ENCODE measurements around the gene RASA2.

- no peak for TF ChIP-seq EZH2 (IDR thresholded peaks at IDR 0.05; ENCODE audit: low read depth, unreplicated experiment)
- TF ChIP-seq CREB1 (CRISPR knock-in tag; IDR thresholded peaks at IDR 0.05; ENCODE audit: low read depth), result no peak
- TF ChIP-seq, protein P1, sequence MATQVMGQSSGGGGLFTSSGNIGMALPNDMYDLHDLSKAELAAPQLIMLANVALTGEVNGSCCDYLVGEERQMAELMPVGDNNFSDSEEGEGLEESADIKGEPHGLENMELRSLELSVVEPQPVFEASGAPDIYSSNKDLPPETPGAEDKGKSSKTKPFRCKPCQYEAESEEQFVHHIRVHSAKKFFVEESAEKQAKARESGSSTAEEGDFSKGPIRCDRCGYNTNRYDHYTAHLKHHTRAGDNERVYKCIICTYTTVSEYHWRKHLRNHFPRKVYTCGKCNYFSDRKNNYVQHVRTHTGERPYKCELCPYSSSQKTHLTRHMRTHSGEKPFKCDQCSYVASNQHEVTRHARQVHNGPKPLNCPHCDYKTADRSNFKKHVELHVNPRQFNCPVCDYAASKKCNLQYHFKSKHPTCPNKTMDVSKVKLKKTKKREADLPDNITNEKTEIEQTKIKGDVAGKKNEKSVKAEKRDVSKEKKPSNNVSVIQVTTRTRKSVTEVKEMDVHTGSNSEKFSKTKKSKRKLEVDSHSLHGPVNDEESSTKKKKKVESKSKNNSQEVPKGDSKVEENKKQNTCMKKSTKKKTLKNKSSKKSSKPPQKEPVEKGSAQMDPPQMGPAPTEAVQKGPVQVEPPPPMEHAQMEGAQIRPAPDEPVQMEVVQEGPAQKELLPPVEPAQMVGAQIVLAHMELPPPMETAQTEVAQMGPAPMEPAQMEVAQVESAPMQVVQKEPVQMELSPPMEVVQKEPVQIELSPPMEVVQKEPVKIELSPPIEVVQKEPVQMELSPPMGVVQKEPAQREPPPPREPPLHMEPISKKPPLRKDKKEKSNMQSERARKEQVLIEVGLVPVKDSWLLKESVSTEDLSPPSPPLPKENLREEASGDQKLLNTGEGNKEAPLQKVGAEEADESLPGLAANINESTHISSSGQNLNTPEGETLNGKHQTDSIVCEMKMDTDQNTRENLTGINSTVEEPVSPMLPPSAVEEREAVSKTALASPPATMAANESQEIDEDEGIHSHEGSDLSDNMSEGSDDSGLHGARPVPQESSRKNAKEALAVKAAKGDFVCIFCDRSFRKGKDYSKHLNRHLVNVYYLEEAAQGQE (IDR thresholded peaks at IDR 0.05; ENCODE audit: unreplicated experiment), result no peak
- TF ChIP-seq, protein P2, sequence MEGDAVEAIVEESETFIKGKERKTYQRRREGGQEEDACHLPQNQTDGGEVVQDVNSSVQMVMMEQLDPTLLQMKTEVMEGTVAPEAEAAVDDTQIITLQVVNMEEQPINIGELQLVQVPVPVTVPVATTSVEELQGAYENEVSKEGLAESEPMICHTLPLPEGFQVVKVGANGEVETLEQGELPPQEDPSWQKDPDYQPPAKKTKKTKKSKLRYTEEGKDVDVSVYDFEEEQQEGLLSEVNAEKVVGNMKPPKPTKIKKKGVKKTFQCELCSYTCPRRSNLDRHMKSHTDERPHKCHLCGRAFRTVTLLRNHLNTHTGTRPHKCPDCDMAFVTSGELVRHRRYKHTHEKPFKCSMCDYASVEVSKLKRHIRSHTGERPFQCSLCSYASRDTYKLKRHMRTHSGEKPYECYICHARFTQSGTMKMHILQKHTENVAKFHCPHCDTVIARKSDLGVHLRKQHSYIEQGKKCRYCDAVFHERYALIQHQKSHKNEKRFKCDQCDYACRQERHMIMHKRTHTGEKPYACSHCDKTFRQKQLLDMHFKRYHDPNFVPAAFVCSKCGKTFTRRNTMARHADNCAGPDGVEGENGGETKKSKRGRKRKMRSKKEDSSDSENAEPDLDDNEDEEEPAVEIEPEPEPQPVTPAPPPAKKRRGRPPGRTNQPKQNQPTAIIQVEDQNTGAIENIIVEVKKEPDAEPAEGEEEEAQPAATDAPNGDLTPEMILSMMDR (conservative IDR thresholded peaks at IDR 0.05; ENCODE audit: low read depth in 2 of 2), result no peak
- TF ChIP-seq EZH2phosphoT487 (IDR thresholded peaks at IDR 0.05; ENCODE audit: unreplicated experiment), result no peak
- TF ChIP-seq ZNF462 (CRISPR knock-in tag; IDR thresholded peaks at IDR 0.05), result no peak
Observed at GRCh38 chr3:141499965-141500364, 13.1 kb downstream of the RASA2 start.

All from GM23338 (cell line).